Eye (tissue), 1 donor: ENCODE data around the gene LRP10.
A peak's percentile ranks its signal among the peaks of the same experiment; 100 is the strongest.
"Not testable (repeated sequence)": the region's sequence is repeated elsewhere in the genome, so short reads cannot be mapped to it uniquely, and the experiment has no call there.

Experiments
- DNase-seq: peaks from one replicate; pipeline ENCODE4 v3.0.0-alpha.2; 2015

Gene LRP10, protein sequence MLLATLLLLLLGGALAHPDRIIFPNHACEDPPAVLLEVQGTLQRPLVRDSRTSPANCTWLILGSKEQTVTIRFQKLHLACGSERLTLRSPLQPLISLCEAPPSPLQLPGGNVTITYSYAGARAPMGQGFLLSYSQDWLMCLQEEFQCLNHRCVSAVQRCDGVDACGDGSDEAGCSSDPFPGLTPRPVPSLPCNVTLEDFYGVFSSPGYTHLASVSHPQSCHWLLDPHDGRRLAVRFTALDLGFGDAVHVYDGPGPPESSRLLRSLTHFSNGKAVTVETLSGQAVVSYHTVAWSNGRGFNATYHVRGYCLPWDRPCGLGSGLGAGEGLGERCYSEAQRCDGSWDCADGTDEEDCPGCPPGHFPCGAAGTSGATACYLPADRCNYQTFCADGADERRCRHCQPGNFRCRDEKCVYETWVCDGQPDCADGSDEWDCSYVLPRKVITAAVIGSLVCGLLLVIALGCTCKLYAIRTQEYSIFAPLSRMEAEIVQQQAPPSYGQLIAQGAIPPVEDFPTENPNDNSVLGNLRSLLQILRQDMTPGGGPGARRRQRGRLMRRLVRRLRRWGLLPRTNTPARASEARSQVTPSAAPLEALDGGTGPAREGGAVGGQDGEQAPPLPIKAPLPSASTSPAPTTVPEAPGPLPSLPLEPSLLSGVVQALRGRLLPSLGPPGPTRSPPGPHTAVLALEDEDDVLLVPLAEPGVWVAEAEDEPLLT

GRCh38 chr14:22871224-22872032, at the start of gene LRP10:
Gene LRP10, plus strand, starts transcription at chr14:22871740. Its CDS starts 564 bp downstream, at chr14:22872304.
- DNase-seq: peak; percentile 94

- DNase-seq: no peak
These were observed 49.4 kb upstream of the LRP10 start for GRCh38 chr14:22822016-22822570.

- peak; percentile 94 for DNase-seq
These were observed 48.9 kb upstream of the LRP10 start for GRCh38 chr14:22822571-22823098.

DNA sequence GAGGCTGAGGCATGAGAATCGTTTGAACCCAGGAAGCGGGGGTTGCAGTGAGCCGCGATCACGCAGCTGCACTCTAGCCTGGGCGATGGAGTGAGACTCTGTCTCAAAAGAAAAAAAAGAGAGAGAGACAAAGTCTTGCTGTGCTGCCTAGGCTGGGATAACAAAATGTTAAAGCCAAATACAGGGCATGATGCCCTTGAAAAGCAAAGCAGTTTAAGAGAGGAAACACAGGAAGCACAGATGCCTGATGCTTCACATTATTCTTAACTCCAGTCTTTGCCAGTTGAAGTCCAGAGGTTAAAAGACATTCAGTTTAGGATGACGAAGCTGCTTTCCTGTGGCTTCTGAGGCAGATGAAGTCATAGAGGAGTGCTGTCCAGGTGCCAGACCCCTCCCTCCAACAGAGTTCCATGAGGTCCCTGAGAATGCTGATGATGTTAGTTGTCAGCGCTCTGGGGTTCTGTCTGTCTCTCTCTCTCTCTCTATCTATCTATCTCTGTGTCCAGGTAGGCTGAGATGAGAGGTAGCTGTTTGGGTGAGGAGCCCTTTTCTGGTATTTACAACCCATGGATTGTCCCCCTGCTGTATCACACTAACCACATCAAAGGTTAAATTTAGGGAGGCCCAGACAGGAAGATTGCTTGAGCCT, 46.7 kb upstream of the LRP10 start:
- DNase-seq: peak; percentile 36

- DNase-seq: not testable (repeated sequence)
These were observed 42.4 kb upstream of the LRP10 start for GRCh38 chr14:22829076-22829660.

GRCh38 chr14:22829661-22830442, 41.7 kb upstream of the LRP10 start, which contains the start of gene MRPL52:
Gene MRPL52, plus strand, starts transcription at chr14:22829887. Its CDS starts 26 bp downstream, at chr14:22829913.
- DNase-seq: peak; percentile 95

- DNase-seq: no peak
These were observed 41.0 kb upstream of the LRP10 start for GRCh38 chr14:22830443-22831010.

- no peak for DNase-seq
These were observed 36.0 kb upstream of the LRP10 start for GRCh38 chr14:22835505-22835904.

GRCh38 chr14:22836301-22837113, 35.0 kb upstream of the LRP10 start, which contains the start of gene MMP14:
Gene MMP14, plus strand, starts transcription at chr14:22836585. Its CDS starts 233 bp downstream, at chr14:22836818.
- peak; percentile 90 for DNase-seq

DNA sequence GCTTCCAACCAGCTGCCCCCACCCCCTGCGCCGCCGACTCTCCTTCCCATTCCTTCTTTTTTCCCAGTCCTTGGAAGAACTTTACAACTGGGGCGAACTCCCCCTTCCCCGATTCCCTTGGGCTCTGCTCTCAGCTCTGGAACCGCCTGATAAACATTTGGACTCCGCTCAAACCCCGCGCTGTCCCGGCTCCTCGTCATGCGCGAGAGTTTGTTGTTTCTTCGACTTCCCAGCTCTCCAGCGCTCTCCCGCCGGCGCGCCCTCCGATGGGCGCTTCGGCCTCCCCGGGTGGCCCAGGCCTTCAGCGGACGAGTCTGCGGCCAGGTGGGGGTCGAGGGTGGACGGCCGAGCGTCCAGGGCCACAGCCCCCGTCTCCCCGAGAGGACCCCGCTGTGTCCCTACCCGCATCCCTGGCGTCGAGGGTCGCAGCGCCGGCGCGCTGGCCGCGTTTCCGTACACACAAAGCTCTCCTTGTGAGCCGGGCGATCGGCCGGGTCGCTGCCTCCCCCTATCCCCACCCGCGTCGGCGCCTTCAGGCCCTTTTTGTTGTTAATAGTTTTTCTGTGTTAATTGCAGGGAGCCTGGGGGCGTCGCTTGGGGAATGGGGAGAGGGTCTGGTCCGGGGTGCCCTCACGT, 34.3 kb upstream of the LRP10 start:
- peak; percentile 84 for DNase-seq

- peak; percentile 56 for DNase-seq
These were observed 33.6 kb upstream of the LRP10 start for GRCh38 chr14:22837750-22838538.

DNA sequence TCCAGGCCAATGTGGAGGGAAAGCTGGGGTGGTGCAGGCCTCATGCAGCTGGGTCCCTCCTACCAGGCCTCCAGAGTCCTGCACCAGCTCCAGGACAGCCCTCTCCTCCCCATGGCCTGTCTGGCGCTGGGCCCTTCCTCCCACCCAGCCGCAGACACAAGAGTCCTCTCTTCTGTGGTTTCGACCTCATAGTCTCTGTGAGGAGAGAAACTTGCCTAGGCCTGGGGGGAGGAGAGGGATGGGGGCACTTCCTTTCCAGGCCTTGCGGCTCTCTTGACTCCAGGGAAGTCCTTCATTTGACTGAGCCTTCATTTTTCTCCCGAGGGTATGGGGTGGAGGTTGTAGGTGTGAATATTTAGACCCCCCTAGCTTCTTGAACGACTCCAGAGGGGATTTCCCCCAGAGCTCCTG, 32.9 kb upstream of the LRP10 start:
- DNase-seq: no peak

- DNase-seq: no peak
These were observed 32.3 kb upstream of the LRP10 start for GRCh38 chr14:22839159-22839779.

DNA sequence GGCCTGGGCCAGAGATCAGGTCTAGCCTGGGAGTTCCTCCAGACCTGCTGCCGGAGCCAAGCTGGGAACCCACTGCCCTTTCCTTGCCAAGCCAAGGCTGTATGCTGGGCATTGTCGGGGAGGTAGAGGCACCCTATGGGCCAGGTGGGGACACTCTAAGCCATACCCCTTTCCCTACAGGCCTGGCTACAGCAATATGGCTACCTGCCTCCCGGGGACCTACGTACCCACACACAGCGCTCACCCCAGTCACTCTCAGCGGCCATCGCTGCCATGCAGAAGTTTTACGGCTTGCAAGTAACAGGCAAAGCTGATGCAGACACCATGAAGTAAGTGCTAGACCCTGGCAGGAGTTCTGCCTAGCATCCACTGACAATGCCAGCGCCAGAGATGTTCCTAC, 30.2 kb upstream of the LRP10 start:
- DNase-seq: no peak

DNA sequence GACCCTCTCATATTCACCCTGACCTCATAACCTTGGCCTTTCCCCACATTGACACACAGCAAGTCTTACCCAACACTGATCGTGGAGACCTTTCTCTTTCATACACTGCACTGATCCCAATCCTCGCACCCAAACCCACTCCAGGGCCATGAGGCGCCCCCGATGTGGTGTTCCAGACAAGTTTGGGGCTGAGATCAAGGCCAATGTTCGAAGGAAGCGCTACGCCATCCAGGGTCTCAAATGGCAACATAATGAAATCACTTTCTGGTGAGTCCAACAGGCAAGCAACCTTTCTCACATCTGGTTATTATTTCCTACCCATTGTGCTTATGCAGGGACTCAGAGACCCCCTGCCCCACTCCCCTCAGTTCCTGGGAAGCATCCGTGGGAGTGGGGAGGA, 29.8 kb upstream of the LRP10 start:
- no peak for DNase-seq

GRCh38 chr14:22842211-22843122, 29.1 kb upstream of the LRP10 start:
- DNase-seq: no peak
